Smooth muscle cell of the umbilical artery (primary cell): Measurements from ENCODE around the gene NELL1. TPM values are rescaled to one million over a fixed set of nuclear protein-coding genes. Genes with fewer than 3 reads are reported as not detected.

Experiments used
- total RNA-seq: library from RNA; depleted of rRNA; stranded (reverse); fragments of >200 nt; gene quantifications from 2 replicates; pipeline ENCODE4 v1.2.3, GENCODE V29; 2014

Gene NELL1
- not detected in 2 replicates for total RNA-seq

GRCh38 chr11:20668844-20669819 lies at the start of gene NELL1:
Gene NELL1, plus strand, starts transcription at chr11:20669586.

Other genes starting within 250 kb of the NELL1 start
- gene SLC6A5, start 70.0 kb upstream of the NELL1 start, total RNA-seq: not detected in 2 replicates